HepG2 (cell line): ENCODE measurements around the gene RNF14. TPM values are rescaled to one million over a fixed set of nuclear protein-coding genes. Genes with fewer than 3 reads are reported as not detected.

Experiments
- CEBPZ ChIP-seq: IDR thresholded peaks from 2 replicates; pipeline ENCODE4 v1.6.1; 2012; ENCODE audit warnings: low read length, improper control_type of control experiment
- CENPT ChIP-seq: sonication (generic); formaldehyde crosslinking; IDR thresholded peaks from 2 replicates; pipeline ENCODE4 v1.8.0; 2022; ENCODE audit warnings: low read depth, mild to moderate bottlenecking, moderate library complexity, missing genetic modification reagents
- GLI4 ChIP-seq: sonication (generic); formaldehyde crosslinking; IDR thresholded peaks from 2 replicates; pipeline ENCODE4 v1.5.1; 2020; ENCODE audit warnings: missing genetic modification reagents, mild to moderate bottlenecking, moderate library complexity, borderline replicate concordance
- HOXA3 ChIP-seq: sonication (generic); formaldehyde crosslinking; IDR thresholded peaks from 2 replicates; pipeline ENCODE4 v1.5.0; 2020; ENCODE audit warnings: missing genetic modification reagents
- HOXA9 ChIP-seq: sonication (generic); formaldehyde crosslinking; IDR thresholded peaks from 2 replicates; pipeline ENCODE4 v1.8.1; 2022; ENCODE audit warnings: missing genetic modification reagents, mild to moderate bottlenecking, moderate library complexity, borderline replicate concordance
- MTERF4 ChIP-seq: sonication (generic); formaldehyde crosslinking; IDR thresholded peaks from 2 replicates; pipeline ENCODE4 v1.8.0; 2023; ENCODE audit warnings: mild to moderate bottlenecking, missing genetic modification reagents
- NCOA5 ChIP-seq: sonication (generic); formaldehyde crosslinking; IDR thresholded peaks from 2 replicates; pipeline ENCODE4 v1.4.0; 2020; ENCODE audit warnings: missing genetic modification reagents
- PITX1 ChIP-seq: sonication (generic); formaldehyde crosslinking; IDR thresholded peaks from 2 replicates; pipeline ENCODE4 v1.5.1; 2020; ENCODE audit warnings: mild to moderate bottlenecking, missing genetic modification reagents
- PRDM4 ChIP-seq: sonication (generic); formaldehyde crosslinking; IDR thresholded peaks from 2 replicates; pipeline ENCODE4 v1.9.0; 2021; ENCODE audit warnings: missing genetic modification reagents, borderline replicate concordance
- RAD51 ChIP-seq: fragments of 450-650 bp; IDR thresholded peaks from 2 replicates; pipeline ENCODE4 v1.6.1; 2016; ENCODE audit warnings: borderline replicate concordance
- SIX1 ChIP-seq: sonication (generic); formaldehyde crosslinking; IDR thresholded peaks from 2 replicates; pipeline ENCODE4 v1.4.0; 2020; ENCODE audit warnings: missing genetic modification reagents, borderline replicate concordance
- TRAFD1 ChIP-seq: sonication (generic); formaldehyde crosslinking; IDR thresholded peaks from 2 replicates; pipeline ENCODE4 v1.5.1; 2020; ENCODE audit warnings: missing genetic modification reagents, mild to moderate bottlenecking, borderline replicate concordance
- TSC22D2 ChIP-seq: sonication (generic); formaldehyde crosslinking; IDR thresholded peaks from 2 replicates; pipeline ENCODE4 v1.5.1; 2020; ENCODE audit warnings: missing genetic modification reagents, mild to moderate bottlenecking, borderline replicate concordance
- ZC3H4 ChIP-seq: sonication (generic); formaldehyde crosslinking; IDR thresholded peaks from 2 replicates; pipeline ENCODE4 v1.4.0; 2020; ENCODE audit warnings: missing genetic modification reagents, borderline replicate concordance
- ZNF136 ChIP-seq: sonication (generic); formaldehyde crosslinking; IDR thresholded peaks from 2 replicates; pipeline ENCODE4 v1.8.1; 2022; ENCODE audit warnings: low read depth, mild to moderate bottlenecking, moderate library complexity, missing genetic modification reagents
- ZNF235 ChIP-seq: sonication (generic); formaldehyde crosslinking; IDR thresholded peaks from 2 replicates; pipeline ENCODE4 v1.8.1; 2023; ENCODE audit warnings: mild to moderate bottlenecking, missing genetic modification reagents, borderline replicate concordance
- ZNF367 ChIP-seq: sonication (generic); formaldehyde crosslinking; IDR thresholded peaks from 2 replicates; pipeline ENCODE4 v1.4.0; 2020; ENCODE audit warnings: missing genetic modification reagents, borderline replicate concordance
- ZNF572 ChIP-seq: sonication (generic); formaldehyde crosslinking; IDR thresholded peaks from 2 replicates; pipeline ENCODE4 v1.5.1; 2020; ENCODE audit warnings: mild to moderate bottlenecking, missing genetic modification reagents
- polyA plus RNA-seq, 8 experiments: library from polyadenylated mRNA; depleted of rRNA in 3 of 8; stranded (reverse) in 7 of 8; unstranded in 1 of 8; fragments of >200 nt; fragmentation: Illumina TruSeq in 4 of 8; extraction: Trizol in 4 of 8; gene quantifications; 2 replicates each; pipeline versions ENCODE4 v1.2.1 to v1.2.3, GENCODE V29; 2011 to 2016; ENCODE audit warnings: low read depth in 4 of 8, missing spikeins in 1 of 8, mixed read lengths in 1 of 8; ENCODE audit not compliant: insufficient read depth in 1 of 8
- total RNA-seq, 5 experiments: library from RNA; depleted of rRNA; stranded (reverse); fragments of >200 nt; fragmentation: Illumina TruSeq; extraction: Trizol; gene quantifications; 2 replicates each; pipeline ENCODE4 v1.2.3, GENCODE V29; 2016; ENCODE audit warnings: low read depth in 1 of 5
- TF ChIP-seq, protein P1 (sequence below): sonication (generic); formaldehyde crosslinking; IDR thresholded peaks from 2 replicates; pipeline ENCODE4 v1.8.0; 2022; ENCODE audit warnings: mild to moderate bottlenecking, missing genetic modification reagents, moderate library complexity

The RNF14 gene
- total and polyA plus RNA-seq, 2 of the 13 experiments (the other 11 are each of a cell fraction or from before 2014, with no cell fraction given) = 11.3 to 28.1 TPM

DNA sequence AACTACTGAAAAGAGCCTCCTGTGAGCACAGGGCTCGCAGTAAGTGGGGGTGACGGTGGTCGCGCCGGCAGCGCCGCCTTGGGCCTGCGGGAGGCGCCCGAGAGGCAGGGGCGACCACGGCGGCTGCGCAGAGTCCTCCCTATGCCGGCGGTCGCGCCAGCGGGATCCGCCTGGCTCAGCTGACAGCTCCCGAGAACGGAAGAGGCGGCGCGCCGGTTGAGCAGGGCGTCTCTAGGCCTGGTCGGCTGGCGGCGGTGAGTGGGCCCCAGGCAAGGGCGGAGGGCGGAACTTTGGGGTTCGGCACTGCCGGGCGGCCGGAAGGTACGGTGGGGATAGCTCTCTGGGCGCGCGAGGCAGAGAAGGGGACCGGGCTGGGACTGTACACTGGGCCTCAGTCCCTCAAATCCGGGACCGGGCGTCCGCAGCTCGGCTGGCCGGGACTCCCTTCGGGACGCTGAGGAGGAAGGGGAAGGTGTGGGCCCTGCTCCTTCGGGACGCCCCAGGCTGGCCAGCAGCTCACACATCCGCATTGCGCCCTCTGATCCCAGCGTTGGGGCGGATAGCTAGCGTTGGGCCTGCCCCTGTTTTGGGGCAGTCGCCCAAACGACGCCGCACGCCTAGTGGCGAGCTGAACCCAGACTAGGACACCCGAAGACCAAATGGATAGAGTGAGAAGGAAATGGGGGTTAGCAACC, at the start of gene RNF14 (continued):
- TF ChIP-seq TRAFD1 (CRISPR knock-in tag) (no peak), MTERF4 (CRISPR knock-in tag) (peak; percentile 94), CENPT (no peak), NCOA5 (CRISPR knock-in tag) (no peak), ZNF136 (peak; percentile 55; the same call in 1 of the 2 replicates), PRDM4 (CRISPR knock-in tag) (no peak), TSC22D2 (CRISPR knock-in tag) (0 out of 2 replicates have a peak, but pooled peaks have one; percentile 15), PITX1 (CRISPR knock-in tag) (peak; percentile 45), ZNF572 (CRISPR knock-in tag) (peak; percentile 82; the same call in 1 of the 2 replicates), HOXA9 (CRISPR knock-in tag) (no peak), HOXA3 (CRISPR knock-in tag) (peak; percentile 82), RAD51 (no peak), ZC3H4 (CRISPR knock-in tag) (no peak), SIX1 (CRISPR knock-in tag) (no peak), CEBPZ (no peak), ZNF367 (CRISPR knock-in tag) (no peak; the same call in 1 of the 2 replicates), ZNF235 (CRISPR knock-in tag) (no peak; the same call in 1 of the 2 replicates), GLI4 (peak; percentile 57; the same call in 1 of the 2 replicates)
- TF ChIP-seq, protein P1, sequence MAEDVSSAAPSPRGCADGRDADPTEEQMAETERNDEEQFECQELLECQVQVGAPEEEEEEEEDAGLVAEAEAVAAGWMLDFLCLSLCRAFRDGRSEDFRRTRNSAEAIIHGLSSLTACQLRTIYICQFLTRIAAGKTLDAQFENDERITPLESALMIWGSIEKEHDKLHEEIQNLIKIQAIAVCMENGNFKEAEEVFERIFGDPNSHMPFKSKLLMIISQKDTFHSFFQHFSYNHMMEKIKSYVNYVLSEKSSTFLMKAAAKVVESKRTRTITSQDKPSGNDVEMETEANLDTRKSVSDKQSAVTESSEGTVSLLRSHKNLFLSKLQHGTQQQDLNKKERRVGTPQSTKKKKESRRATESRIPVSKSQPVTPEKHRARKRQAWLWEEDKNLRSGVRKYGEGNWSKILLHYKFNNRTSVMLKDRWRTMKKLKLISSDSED (CRISPR knock-in tag) = peak; percentile 28; the same call in 1 of the 2 replicates
